ENCODE measurements around the gene RNF166. TPM values are rescaled to one million over a fixed set of nuclear protein-coding genes. Genes with fewer than 3 reads are reported as not detected.

The RNF166 gene
- total RNA-seq, 1 donor from 2014 or later = 21.4 TPM

DNA sequence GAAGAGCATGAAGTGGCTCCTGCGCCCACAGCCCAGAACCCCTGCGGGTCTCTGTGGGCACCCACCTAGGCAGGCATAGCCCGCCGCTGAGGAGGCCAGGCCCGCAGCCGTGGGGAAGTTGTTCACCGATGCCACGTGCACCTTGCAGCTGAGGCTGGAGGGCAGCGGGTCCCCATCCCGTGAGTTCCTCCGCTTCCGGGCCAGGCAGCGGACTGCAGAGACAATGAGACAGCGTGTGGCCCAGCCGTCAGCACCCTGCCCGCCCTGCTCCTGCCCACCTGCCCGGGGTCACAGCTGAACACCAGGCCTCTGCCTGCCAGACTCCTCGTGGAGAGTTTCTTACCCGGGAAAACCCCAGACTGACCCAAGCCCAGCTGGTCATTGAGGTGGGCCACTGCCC is 48.8 kb downstream of the RNF166 start:
- no peak overlapping the region for H3K27ac Mint-ChIP-seq
- no peaks in the 10 kb centered on the region for H3K27me3 Mint-ChIP-seq (ENCODE audit: low read depth)
- no peaks in the 10 kb centered on the region for H3K9me3 Mint-ChIP-seq
- TF ChIP-seq, protein P1, sequence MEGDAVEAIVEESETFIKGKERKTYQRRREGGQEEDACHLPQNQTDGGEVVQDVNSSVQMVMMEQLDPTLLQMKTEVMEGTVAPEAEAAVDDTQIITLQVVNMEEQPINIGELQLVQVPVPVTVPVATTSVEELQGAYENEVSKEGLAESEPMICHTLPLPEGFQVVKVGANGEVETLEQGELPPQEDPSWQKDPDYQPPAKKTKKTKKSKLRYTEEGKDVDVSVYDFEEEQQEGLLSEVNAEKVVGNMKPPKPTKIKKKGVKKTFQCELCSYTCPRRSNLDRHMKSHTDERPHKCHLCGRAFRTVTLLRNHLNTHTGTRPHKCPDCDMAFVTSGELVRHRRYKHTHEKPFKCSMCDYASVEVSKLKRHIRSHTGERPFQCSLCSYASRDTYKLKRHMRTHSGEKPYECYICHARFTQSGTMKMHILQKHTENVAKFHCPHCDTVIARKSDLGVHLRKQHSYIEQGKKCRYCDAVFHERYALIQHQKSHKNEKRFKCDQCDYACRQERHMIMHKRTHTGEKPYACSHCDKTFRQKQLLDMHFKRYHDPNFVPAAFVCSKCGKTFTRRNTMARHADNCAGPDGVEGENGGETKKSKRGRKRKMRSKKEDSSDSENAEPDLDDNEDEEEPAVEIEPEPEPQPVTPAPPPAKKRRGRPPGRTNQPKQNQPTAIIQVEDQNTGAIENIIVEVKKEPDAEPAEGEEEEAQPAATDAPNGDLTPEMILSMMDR (IDR thresholded peaks at IDR 0.05; ENCODE audit: unreplicated experiment) = no peak
- H3K36me3 Mint-ChIP-seq = peaks cover 7% of the 10 kb centered on the region
- H3K4me1 Mint-ChIP-seq = peaks cover 10% of the 10 kb centered on the region
- no peak for DNase-seq (ENCODE audit: low spot score in 2 of 2, unreplicated experiment in 2 of 2)
- H3K4me3 Mint-ChIP-seq = no peak overlapping the region

DNA sequence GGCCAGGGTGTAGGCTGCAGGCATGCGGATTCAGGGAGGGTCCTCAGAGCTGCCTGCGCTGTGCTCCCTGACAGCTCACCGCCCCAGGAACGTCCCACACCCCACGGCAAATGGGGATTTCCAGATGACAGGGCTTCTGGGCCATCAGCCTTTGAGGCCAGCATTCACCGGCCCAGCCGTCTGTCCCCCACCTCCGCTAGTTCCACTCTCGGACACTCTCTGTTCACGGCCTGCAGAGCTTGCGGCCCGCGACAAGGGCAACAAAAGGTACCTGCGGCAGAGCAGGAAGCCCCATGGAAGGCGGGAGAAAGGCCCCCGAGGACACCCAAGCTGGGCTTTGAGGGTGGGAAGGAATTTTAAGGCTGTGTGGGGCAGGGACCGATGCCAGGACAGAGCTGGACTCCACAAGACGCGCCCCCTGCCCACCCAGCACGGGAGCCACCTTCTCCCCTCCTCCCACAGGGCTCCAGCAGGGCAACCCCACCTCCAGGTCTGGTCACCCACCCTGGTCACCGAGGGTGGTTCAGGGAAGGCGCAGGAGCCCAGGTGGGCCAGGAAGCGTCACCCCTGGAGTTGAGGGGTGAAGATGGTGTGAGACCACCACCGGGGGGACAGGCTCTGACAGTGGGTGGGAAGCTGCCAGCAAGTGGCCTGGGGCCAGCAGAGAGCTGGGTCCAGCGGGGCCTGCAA is 49.8 kb downstream of the RNF166 start:
- no peak for DNase-seq (ENCODE audit: low spot score in 2 of 2, unreplicated experiment in 2 of 2)
- H3K9me3 Mint-ChIP-seq = no peaks in the 10 kb centered on the region
- peaks cover 7% of the 10 kb centered on the region for H3K36me3 Mint-ChIP-seq
- no peak overlapping the region for H3K4me3 Mint-ChIP-seq
- TF ChIP-seq, protein P1 (IDR thresholded peaks at IDR 0.05; ENCODE audit: unreplicated experiment) = no peak
- H3K27me3 Mint-ChIP-seq (ENCODE audit: low read depth) = no peaks in the 10 kb centered on the region
- H3K4me1 Mint-ChIP-seq = peaks cover 4% of the 10 kb centered on the region
- no peak overlapping the region for H3K27ac Mint-ChIP-seq

DNA sequence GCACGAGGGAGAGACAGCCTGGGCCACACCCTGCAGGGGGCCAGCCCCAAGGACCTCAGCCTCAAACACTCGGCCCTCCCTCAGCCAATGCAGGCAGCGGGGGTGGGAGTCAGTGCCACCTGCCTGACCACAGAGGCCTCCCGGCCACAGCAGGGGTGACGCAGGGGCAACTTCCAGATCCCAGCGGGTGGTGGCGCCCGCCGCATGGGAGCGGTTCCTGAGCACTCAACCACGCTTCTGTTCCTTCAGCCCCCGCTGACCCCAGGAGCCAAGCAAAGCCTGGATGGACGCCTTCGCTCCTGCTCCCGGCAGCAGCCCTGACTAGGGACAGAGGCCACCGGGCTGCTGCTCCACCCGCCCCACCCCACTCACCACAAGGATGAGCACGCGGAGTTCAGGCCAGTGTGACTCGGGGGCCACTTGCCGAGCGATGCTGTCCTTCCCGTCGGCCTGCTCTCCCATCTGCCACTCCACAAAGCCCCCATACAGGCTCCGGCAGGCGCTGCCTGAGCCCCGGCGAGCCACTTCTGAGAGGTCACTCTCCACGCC is 50.4 kb downstream of the RNF166 start:
- no peaks in the 10 kb centered on the region for H3K27me3 Mint-ChIP-seq (ENCODE audit: low read depth)
- no peak overlapping the region for H3K4me3 Mint-ChIP-seq
- peaks cover 7% of the 10 kb centered on the region for H3K36me3 Mint-ChIP-seq
- TF ChIP-seq, protein P1 (IDR thresholded peaks at IDR 0.05; ENCODE audit: unreplicated experiment) = no peak
- DNase-seq (ENCODE audit: low spot score in 2 of 2, unreplicated experiment in 2 of 2) = no peak
- no peak overlapping the region for H3K27ac Mint-ChIP-seq
- H3K9me3 Mint-ChIP-seq = no peaks in the 10 kb centered on the region
- H3K4me1 Mint-ChIP-seq = peaks cover 2% of the 10 kb centered on the region

DNA sequence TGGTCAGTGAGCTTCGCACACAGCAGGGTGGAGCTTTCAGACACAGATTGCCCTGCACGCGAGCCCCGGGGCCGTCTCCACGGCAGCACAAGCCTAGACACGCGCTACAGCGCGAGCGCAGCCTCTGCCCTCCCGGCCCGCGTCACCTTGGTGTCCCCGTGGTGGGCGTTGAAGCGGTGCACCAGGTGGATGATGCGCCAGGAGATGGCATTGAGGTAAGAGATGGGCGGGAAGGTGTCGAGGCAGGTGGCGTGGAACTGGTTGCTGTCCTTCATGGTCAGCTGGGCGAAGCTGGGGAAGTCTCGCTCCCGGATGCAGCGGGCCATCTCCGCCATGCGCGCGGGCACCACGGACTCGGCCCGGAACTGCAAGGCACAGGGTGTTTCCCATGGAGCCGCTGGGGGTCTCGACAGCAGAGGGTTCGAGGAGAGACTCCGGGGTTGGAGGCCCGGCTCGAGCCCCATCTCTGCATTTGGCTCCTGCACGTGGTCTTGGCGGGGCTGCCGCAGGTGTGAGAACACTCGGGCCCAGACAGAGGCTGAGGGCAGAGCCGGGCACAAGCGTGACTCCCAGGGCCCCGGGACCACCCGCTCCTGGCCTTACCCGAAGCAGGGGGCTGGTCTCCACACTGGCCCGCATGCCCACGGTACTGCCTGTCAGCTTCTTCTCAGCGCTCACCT is 51.0 kb downstream of the RNF166 start:
- Mint-ChIP-seq H3K36me3 (peaks cover 7% of the 10 kb centered on the region), H3K27me3 (ENCODE audit: low read depth) (no peaks in the 10 kb centered on the region), H3K4me3 (no peak overlapping the region), H3K4me1 (peaks cover 3% of the 10 kb centered on the region), H3K27ac (no peak overlapping the region), H3K9me3 (no peaks in the 10 kb centered on the region)
- TF ChIP-seq, protein P1 (IDR thresholded peaks at IDR 0.05; ENCODE audit: unreplicated experiment) = no peak
- no peak for DNase-seq (ENCODE audit: low spot score in 2 of 2, unreplicated experiment in 2 of 2)

DNA sequence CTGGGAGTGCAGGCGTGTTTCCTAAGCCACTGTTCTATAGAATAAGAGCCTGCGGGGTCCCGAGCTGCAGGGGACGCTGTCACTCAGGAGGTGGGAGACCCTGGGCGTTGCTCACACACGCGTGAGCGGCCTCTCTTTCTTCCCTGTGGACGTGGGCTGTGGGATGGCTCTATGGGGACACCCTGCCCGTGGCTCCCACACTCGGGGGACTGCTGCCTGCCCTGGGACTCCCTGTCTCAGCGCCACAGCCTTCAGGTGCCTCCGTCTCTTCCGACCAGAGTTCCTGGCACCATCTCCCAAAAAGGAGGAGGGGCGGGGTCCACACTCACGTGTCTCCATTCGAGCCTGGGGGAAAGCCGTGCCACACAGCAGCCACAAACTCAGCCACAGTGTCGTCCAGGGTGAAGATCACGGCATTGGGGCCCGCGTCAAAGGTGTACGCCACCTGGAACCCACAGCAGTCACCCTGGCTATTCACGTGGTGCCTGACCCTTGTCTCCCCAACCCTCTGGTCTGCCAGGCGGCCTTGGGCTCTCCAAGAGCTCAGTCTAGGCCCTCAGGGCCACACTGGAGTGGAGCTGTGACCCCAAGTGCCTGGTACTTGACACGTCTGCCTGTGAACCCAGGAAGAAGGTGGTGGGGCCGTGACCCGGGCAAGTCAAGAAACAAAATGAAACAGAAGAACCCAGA is 51.7 kb downstream of the RNF166 start:
- H3K9me3 Mint-ChIP-seq = no peaks in the 10 kb centered on the region
- peaks cover 7% of the 10 kb centered on the region for H3K36me3 Mint-ChIP-seq
- H3K27me3 Mint-ChIP-seq (ENCODE audit: low read depth) = no peaks in the 10 kb centered on the region
- peaks cover 6% of the 10 kb centered on the region for H3K4me1 Mint-ChIP-seq
- DNase-seq (ENCODE audit: low spot score in 2 of 2, unreplicated experiment in 2 of 2) = no peak
- TF ChIP-seq, protein P1 (IDR thresholded peaks at IDR 0.05; ENCODE audit: unreplicated experiment) = no peak
- H3K27ac Mint-ChIP-seq = no peak overlapping the region
- no peak overlapping the region for H3K4me3 Mint-ChIP-seq

Data from mesothelial cell of epicardium (in vitro differentiated cells).